ENCODE measurements around the gene TMEM229B. TPM values are rescaled to one million over a fixed set of nuclear protein-coding genes. Genes with fewer than 3 reads are reported as not detected.
A peak's percentile ranks its signal among the peaks of the same experiment; 100 is the strongest.

Gene TMEM229B
- total RNA-seq, 2 donors from 2014 or later = 1.3 to 2.9 TPM

DNA sequence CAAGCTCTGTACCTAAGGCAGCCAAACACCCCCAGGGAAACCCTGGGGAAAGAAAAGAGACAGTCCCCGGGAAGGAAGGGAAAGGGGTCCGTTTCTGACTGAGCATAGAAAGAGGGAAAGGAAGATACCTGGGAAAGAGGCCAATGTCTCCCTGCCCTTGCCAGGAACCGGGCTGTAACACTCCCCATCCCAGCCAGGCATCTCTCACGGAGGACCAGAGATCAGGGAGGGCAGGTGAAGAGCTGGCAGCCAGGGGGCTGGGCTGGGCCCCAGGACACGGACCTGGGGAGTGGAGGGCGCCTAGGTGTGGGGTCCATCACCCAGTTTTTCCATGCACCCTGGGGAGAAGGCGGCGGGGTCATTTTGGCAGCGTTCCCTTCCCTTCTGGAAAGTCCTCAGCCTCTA lies 25.7 kb upstream of the TMEM229B start:
- Histone ChIP-seq H3K4me1 (peaks cover 0 to 20% of the 10 kb centered on the region in 2 donors), H3K27ac (peak overlapping the region in 1 of 2 donors; percentile 70), H3K36me3 (no peaks in the 10 kb centered on the region), H3K4me3 (peak overlapping the region; percentile 75 to 96), H3K9me3 (no peaks in the 10 kb centered on the region), H3K27me3 (no peaks in the 10 kb centered on the region)
- no peak for TF ChIP-seq CTCF (IDR thresholded peaks at IDR 0.05)
- no peak for DNase-seq (ENCODE audit: low spot score)

GRCh38 chr14:67513631-67514108 lies 25.1 kb upstream of the TMEM229B start:
- no peak for DNase-seq (ENCODE audit: low spot score)
- Histone ChIP-seq H3K9me3 (no peaks in the 10 kb centered on the region), H3K27me3 (no peaks in the 10 kb centered on the region), H3K36me3 (no peaks in the 10 kb centered on the region), H3K4me3 (no peak overlapping the region), H3K27ac (no peak overlapping the region), H3K4me1 (peaks cover 0 to 20% of the 10 kb centered on the region in 2 donors)
- no peak for TF ChIP-seq CTCF (IDR thresholded peaks at IDR 0.05)

DNA sequence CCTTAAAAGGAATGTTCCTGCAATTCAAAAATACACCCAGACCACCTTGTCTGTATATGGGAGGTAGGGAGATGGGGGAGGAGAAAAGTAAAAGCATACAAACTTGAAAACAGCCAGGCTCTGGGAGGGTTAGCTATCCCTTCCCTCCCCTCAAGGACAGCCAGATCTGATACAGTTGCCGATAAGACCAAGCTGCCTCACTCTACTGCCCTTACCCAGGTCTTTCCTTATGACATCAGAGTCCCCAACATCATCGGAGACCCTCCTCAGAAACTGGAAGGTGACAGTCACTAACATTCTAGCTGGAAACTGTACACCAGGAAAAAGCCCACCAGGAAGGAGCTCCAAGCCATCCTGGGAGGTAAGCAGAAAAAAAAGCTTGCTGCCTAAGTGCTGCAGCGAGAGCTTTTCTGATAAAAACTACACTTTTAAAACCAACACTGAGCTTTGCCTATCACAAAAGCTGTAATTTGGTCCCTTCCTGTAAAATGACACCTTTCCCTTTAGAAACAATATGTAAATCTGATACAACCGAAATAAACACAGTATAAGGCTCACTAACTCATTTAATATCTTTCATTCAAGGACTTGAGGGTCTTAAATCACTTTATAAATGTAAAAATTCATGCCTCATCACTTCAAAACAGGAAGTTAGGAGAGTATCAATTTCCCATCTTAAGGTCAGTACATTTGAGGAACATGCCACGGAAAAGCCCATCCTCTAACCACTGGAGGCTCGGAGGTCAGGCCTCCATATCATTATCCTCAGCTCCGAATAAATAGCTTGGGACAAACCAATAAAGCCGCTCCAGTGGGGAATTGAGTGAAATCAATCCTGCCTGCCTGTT lies 24.2 kb upstream of the TMEM229B start:
- Histone ChIP-seq H3K4me1 (peaks cover 0 to 20% of the 10 kb centered on the region in 2 donors), H3K27me3 (no peaks in the 10 kb centered on the region), H3K9me3 (no peaks in the 10 kb centered on the region), H3K27ac (no peak overlapping the region), H3K36me3 (no peaks in the 10 kb centered on the region), H3K4me3 (no peak overlapping the region)
- no peak for DNase-seq (ENCODE audit: low spot score)
- TF ChIP-seq CTCF (IDR thresholded peaks at IDR 0.05) = no peak

DNA sequence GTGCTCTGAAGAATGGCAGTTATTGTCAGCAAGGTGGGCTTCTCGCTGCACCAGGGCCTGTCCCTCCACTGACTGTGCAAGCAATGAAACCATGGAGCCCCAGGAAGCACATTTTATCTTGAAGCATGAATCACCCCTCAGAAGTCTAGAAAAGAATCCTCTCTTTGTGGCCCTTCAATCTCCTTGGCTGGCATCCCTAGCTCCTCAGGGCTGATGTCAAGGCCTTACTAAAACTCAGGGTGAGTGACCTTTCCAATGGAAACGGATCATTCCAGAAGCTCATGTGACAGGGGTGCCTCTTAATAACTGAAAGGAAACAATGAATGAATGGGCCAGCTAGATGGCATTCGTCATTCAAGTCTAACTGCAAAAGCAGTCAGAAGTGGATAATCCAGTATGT lies 22.3 kb upstream of the TMEM229B start:
- H3K9me3 ChIP-seq = no peaks in the 10 kb centered on the region
- no peak overlapping the region for H3K27ac ChIP-seq
- no peaks in the 10 kb centered on the region for H3K36me3 ChIP-seq
- H3K4me3 ChIP-seq = no peak overlapping the region
- no peak for TF ChIP-seq CTCF (IDR thresholded peaks at IDR 0.05)
- no peaks in the 10 kb centered on the region for H3K27me3 ChIP-seq
- H3K4me1 ChIP-seq = peaks cover 0 to 11% of the 10 kb centered on the region in 2 donors
- DNase-seq (ENCODE audit: low spot score) = no peak

- no peak overlapping the region for H3K27ac ChIP-seq
- TF ChIP-seq CTCF (IDR thresholded peaks at IDR 0.05) = no peak
- peaks cover 0 to 6% of the 10 kb centered on the region in 2 donors for H3K4me1 ChIP-seq
- H3K4me3 ChIP-seq = no peak overlapping the region
- DNase-seq (ENCODE audit: low spot score) = no peak
- H3K27me3 ChIP-seq = no peaks in the 10 kb centered on the region
- no peaks in the 10 kb centered on the region for H3K9me3 ChIP-seq
- no peaks in the 10 kb centered on the region for H3K36me3 ChIP-seq
These were observed 21.6 kb upstream of the TMEM229B start for GRCh38 chr14:67510121-67510520.
